B cell (primary cell): Measurements from ENCODE around the gene MMP24.

ENCODE experiments used
- CTCF ChIP-seq: fragments of 200-600 bp; IDR thresholded peaks from one replicate; pipeline ENCODE4 v1.8.0; 2022; ENCODE audit warnings: antibody characterized with exemption, mild to moderate bottlenecking
- EZH2 ChIP-seq: IDR thresholded peaks from 2 replicates; pipeline ENCODE4 v1.6.1; 2012; ENCODE audit warnings: borderline replicate concordance, low read depth, mild to moderate bottlenecking, moderate library complexity, low read length; ENCODE audit not compliant: insufficient read depth, poor library complexity, severe bottlenecking

GRCh38 chr20:35260426-35260825 lies 33.9 kb downstream of the MMP24 start:
- no peak for TF ChIP-seq CTCF
- TF ChIP-seq EZH2, result no peak
